HuH-7 (cell line): ENCODE data around the gene SLC46A2.

Experiments used
- DNase-seq: peaks from one replicate; pipeline ENCODE4 v3.0.0; 2011; ENCODE audit warnings: low spot score

SLC46A2 gene

GRCh38 chr9:112858625-112859147 lies 32.0 kb downstream of the SLC46A2 start:
- no peak for DNase-seq

- no peak for DNase-seq
Observed at GRCh38 chr9:112858005-112858404, 32.7 kb downstream of the SLC46A2 start.

GRCh38 chr9:112856843-112857242 lies 33.8 kb downstream of the SLC46A2 start:
- DNase-seq = no peak

GRCh38 chr9:112856200-112856599 lies 34.5 kb downstream of the SLC46A2 start:
- DNase-seq = no peak

GRCh38 chr9:112854657-112855056 lies 36.0 kb downstream of the SLC46A2 start:
- DNase-seq = no peak

GRCh38 chr9:112853882-112854585 lies 36.6 kb downstream of the SLC46A2 start:
- no peak for DNase-seq

- no peak for DNase-seq
Observed at GRCh38 chr9:112852741-112853504, 37.8 kb downstream of the SLC46A2 start.

GRCh38 chr9:112850840-112851239 lies 39.8 kb downstream of the SLC46A2 start:
- no peak for DNase-seq

- DNase-seq = no peak
Observed at GRCh38 chr9:112849363-112849922, 41.2 kb downstream of the SLC46A2 start.

GRCh38 chr9:112848316-112849151 lies 42.1 kb downstream of the SLC46A2 start:
- DNase-seq = no peak

- DNase-seq = no peak
Observed at GRCh38 chr9:112846528-112847488, 43.9 kb downstream of the SLC46A2 start.

GRCh38 chr9:112844771-112845542 lies 45.7 kb downstream of the SLC46A2 start:
- peak; percentile 75 for DNase-seq

- no peak for DNase-seq
Observed at GRCh38 chr9:112842555-112842954, 48.1 kb downstream of the SLC46A2 start.

- DNase-seq = no peak
Observed at GRCh38 chr9:112841261-112841660, 49.4 kb downstream of the SLC46A2 start.

GRCh38 chr9:112839331-112839730 lies 51.3 kb downstream of the SLC46A2 start:
- DNase-seq = no peak

- no peak for DNase-seq
Observed at GRCh38 chr9:112838342-112838741, 52.3 kb downstream of the SLC46A2 start.

- no peak for DNase-seq
Observed at GRCh38 chr9:112836394-112836793, 54.3 kb downstream of the SLC46A2 start.

GRCh38 chr9:112833081-112833480 lies 57.6 kb downstream of the SLC46A2 start:
- DNase-seq = no peak

- DNase-seq = no peak
Observed at GRCh38 chr9:112831969-112832368, 58.7 kb downstream of the SLC46A2 start.

GRCh38 chr9:112831281-112831851 lies 59.3 kb downstream of the SLC46A2 start:
- DNase-seq = no peak
